SU-DHL-6 (cell line): ENCODE results near the gene ASB18.

Source experiments
- H2AFZ ChIP-seq: fragments of 200-600 bp; sonication (generic); 2 replicates; pipeline ENCODE4 v1.6.1; 2014; ENCODE audit warnings: low read depth, mild to moderate bottlenecking, moderate library complexity, mixed read lengths, antibody characterized with exemption, low read length; ENCODE audit not compliant: severe bottlenecking
- H3F3A ChIP-seq: fragments of 200-600 bp; shearing (Covaris generic); 2 replicates; pipeline ENCODE4 v1.6.0; 2016; ENCODE audit warnings: antibody characterized with exemption, mild to moderate bottlenecking; ENCODE audit not compliant: insufficient read depth
- H3K27ac ChIP-seq: fragments of 200-600 bp; sonication (generic); 2 replicates; pipeline ENCODE4 v1.5.1; 2016; ENCODE audit warnings: low read depth, mild to moderate bottlenecking, low read length, moderate library complexity, mixed read lengths
- H3K27me3 ChIP-seq: fragments of 200-600 bp; sonication (generic), shearing (Covaris generic); 2 replicates; pipeline ENCODE4 v1.6.0; 2014; ENCODE audit warnings: mild to moderate bottlenecking, low read length
- H3K36me3 ChIP-seq: fragments of 200-600 bp; sonication (generic); 2 replicates; pipeline ENCODE4 v1.6.1; 2014; ENCODE audit warnings: mild to moderate bottlenecking, low read length, mixed read lengths
- H3K4me2 ChIP-seq: fragments of 300-600, 200-600 bp; shearing (Covaris generic), sonication (generic); 2 replicates; pipeline ENCODE4 v1.6.0; 2014; ENCODE audit warnings: low read length, low read depth, mild to moderate bottlenecking; ENCODE audit not compliant: poor library complexity, severe bottlenecking
- H3K4me3 ChIP-seq: fragments of 200-600 bp; sonication (generic); 2 replicates; pipeline ENCODE4 v1.5.1; 2014; ENCODE audit warnings: antibody characterized with exemption, low read length, mild to moderate bottlenecking, mixed read lengths; ENCODE audit not compliant: insufficient read depth, poor library complexity, severe bottlenecking
- H3K79me2 ChIP-seq: fragments of 200-600 bp; sonication (generic); 2 replicates; pipeline ENCODE4 v1.6.1; 2014; ENCODE audit warnings: mild to moderate bottlenecking, low read length, moderate library complexity; ENCODE audit not compliant: insufficient read depth
- H3K9ac ChIP-seq: fragments of 200-600 bp; sonication (generic); 2 replicates; pipeline ENCODE4 v1.7.0; 2014; ENCODE audit warnings: mild to moderate bottlenecking, low read length
- H3K9me2 ChIP-seq: fragments of 200-600 bp; sonication (generic); replicated peaks from 2 replicates; pipeline ENCODE4 v1.6.1; 2014; ENCODE audit warnings: low read length; ENCODE audit not compliant: insufficient read depth
- H3K9me3 ChIP-seq: fragments of 200-600 bp; sonication (generic); 2 replicates; pipeline ENCODE4 v1.6.1; 2014; ENCODE audit warnings: low read length, mixed read lengths; ENCODE audit not compliant: insufficient read depth
- H4K20me1 ChIP-seq: fragments of 200-600 bp; sonication (generic); 2 replicates; pipeline ENCODE4 v1.6.1; 2014; ENCODE audit warnings: low read depth, mild to moderate bottlenecking, antibody characterized with exemption, low read length, moderate library complexity, mixed read lengths
- EZH2phosphoT487 ChIP-seq: fragments of 200-600 bp; sonication (generic), shearing (Covaris generic); conservative IDR thresholded peaks from 2 replicates; pipeline ENCODE4 v1.6.1; 2018; ENCODE audit warnings: mild to moderate bottlenecking, antibody characterized with exemption, low read length, moderate library complexity, mixed read lengths
- TF ChIP-seq, protein P1 (sequence below): fragments of 200-600 bp; sonication (generic); IDR thresholded peaks from one replicate; pipeline ENCODE4 v1.5.1; 2017; ENCODE audit warnings: antibody characterized with exemption, mild to moderate bottlenecking, low read length, moderate library complexity; ENCODE audit not compliant: insufficient read depth, poor library complexity, severe bottlenecking

ASB18 gene

DNA sequence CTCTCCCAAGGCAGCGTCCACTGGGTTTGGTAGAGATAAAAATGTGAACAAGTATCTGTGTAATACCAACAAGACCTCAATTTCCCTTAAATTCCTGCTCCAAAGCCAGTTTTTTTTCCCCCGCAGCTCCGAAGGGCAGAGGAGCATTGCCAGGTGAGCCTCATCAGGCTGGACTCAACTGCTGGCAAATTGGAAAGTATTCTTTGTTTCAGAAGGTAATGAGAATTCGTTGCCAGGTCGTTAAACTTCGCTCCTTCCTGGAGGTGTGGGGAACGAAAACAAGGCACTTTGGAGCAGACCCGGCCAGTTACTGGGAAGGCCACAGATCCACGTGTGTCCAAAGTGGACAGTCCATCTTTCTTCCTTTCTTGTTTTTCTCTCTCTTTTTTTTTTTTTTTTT lies 30.4 kb upstream of the ASB18 start:
- H2AFZ ChIP-seq = no peak overlapping the region

DNA sequence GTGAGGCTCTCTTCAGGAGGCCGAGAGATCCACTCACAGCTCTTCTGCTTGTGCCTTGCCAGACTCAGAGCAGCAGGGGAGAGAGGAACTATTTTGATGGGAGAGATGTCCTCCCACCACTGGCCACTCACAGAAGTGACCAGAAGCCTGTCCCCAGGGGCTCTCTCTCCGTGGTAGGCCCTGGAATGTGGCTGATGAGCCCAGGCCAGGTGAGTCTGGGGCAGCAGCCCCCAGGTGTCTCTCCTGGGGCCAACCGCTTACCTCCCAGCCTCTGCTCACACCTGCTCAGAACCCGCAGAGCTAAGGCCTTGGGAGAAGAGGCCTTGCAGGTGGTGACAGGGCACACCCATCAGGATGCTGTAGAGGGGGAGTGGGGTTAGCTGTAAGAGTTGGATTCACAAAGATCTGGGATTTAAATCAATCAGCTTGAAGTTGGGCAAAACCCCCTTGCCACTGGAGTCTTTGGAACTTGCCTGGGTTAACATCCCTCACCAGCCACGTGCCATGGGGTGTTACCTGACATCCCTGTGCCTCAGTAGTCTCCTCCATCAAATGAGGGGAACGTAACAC lies 29.1 kb upstream of the ASB18 start:
- Histone ChIP-seq H3K4me2 (no peak overlapping the region), H3K79me2 (no peaks in the 10 kb centered on the region), H3K9me2 (no peaks in the 10 kb centered on the region), H3K4me3 (no peak overlapping the region), H3K9me3 (no peaks in the 10 kb centered on the region), H3K9ac (no peak overlapping the region), H3K36me3 (no peaks in the 10 kb centered on the region), H3K27me3 (no peaks in the 10 kb centered on the region), H3K27ac (no peak overlapping the region), H2AFZ (no peak overlapping the region), H4K20me1 (no peaks in the 10 kb centered on the region), H3F3A (no peaks in the 10 kb centered on the region)
- no peak for TF ChIP-seq EZH2phosphoT487
- TF ChIP-seq, protein P1, sequence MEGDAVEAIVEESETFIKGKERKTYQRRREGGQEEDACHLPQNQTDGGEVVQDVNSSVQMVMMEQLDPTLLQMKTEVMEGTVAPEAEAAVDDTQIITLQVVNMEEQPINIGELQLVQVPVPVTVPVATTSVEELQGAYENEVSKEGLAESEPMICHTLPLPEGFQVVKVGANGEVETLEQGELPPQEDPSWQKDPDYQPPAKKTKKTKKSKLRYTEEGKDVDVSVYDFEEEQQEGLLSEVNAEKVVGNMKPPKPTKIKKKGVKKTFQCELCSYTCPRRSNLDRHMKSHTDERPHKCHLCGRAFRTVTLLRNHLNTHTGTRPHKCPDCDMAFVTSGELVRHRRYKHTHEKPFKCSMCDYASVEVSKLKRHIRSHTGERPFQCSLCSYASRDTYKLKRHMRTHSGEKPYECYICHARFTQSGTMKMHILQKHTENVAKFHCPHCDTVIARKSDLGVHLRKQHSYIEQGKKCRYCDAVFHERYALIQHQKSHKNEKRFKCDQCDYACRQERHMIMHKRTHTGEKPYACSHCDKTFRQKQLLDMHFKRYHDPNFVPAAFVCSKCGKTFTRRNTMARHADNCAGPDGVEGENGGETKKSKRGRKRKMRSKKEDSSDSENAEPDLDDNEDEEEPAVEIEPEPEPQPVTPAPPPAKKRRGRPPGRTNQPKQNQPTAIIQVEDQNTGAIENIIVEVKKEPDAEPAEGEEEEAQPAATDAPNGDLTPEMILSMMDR = no peak

More for the DNA sequence above, 30.4 kb upstream of the ASB18 start:
- H3K9ac ChIP-seq = no peak overlapping the region
- H3K27me3 ChIP-seq = no peaks in the 10 kb centered on the region
- no peaks in the 10 kb centered on the region for H4K20me1 ChIP-seq
- H3K4me2 ChIP-seq = no peak overlapping the region
- H3K27ac ChIP-seq = no peak overlapping the region
- no peaks in the 10 kb centered on the region for H3K36me3 ChIP-seq
- TF ChIP-seq, protein P1 = no peak
- no peak for TF ChIP-seq EZH2phosphoT487
- H3K9me3 ChIP-seq = no peaks in the 10 kb centered on the region
- no peaks in the 10 kb centered on the region for H3F3A ChIP-seq
- no peak overlapping the region for H3K4me3 ChIP-seq
- H3K79me2 ChIP-seq = no peaks in the 10 kb centered on the region
- H3K9me2 ChIP-seq = no peaks in the 10 kb centered on the region

DNA sequence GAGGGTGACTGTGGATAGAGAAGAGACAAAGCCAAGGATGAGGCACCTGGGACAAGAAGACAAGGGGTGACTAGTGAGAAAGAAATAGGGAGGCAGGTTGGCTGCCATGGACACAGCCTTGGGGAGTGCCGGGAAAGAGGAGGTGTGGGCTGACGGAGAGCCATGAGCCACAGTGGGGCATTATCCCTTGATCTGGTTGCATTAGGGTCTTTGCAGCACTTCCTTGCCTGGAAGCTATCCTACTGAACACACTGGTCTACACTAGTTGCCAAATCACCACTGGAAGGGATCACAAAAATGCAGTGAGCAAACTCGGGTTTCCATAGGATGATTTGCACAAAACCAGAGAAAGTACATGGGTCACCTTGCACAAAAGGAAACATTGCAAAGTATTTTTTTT lies 27.7 kb upstream of the ASB18 start:
- no peak overlapping the region for H3K9ac ChIP-seq
- no peaks in the 10 kb centered on the region for H3K9me3 ChIP-seq
- no peaks in the 10 kb centered on the region for H3K9me2 ChIP-seq
- H3F3A ChIP-seq = no peaks in the 10 kb centered on the region
- no peak overlapping the region for H3K27ac ChIP-seq
- TF ChIP-seq, protein P1 = no peak
- no peak for TF ChIP-seq EZH2phosphoT487
- no peaks in the 10 kb centered on the region for H3K79me2 ChIP-seq
- no peaks in the 10 kb centered on the region for H3K27me3 ChIP-seq
- H3K4me2 ChIP-seq = no peak overlapping the region
- H4K20me1 ChIP-seq = no peaks in the 10 kb centered on the region
- H2AFZ ChIP-seq = no peak overlapping the region
- H3K4me3 ChIP-seq = no peak overlapping the region
- H3K36me3 ChIP-seq = no peaks in the 10 kb centered on the region

DNA sequence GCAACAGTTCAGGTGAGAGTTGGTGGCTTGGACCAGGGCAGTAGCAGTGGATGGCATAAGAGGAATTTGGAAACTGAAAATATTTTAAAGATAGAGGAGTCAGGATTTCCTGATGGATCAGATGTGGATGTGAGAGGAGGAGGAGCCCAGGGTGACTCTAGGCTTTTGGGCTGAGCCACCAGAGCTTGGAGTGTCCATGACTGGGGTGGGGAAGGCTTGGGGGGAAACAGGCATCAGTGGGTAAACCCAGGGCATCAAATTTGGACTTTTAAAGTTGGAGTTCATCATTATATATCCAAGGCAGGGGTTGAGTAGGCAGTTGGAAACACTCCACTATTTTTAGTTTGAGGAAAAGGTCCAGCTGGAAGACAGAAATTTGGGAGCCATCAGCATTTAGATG lies 27.3 kb upstream of the ASB18 start:
- H2AFZ ChIP-seq = no peak overlapping the region
- no peak overlapping the region for H3K4me3 ChIP-seq
- H4K20me1 ChIP-seq = no peaks in the 10 kb centered on the region
- H3K4me2 ChIP-seq = no peak overlapping the region
- H3K27ac ChIP-seq = no peak overlapping the region
- H3K9me2 ChIP-seq = no peaks in the 10 kb centered on the region
- no peak overlapping the region for H3K9ac ChIP-seq
- H3K79me2 ChIP-seq = no peaks in the 10 kb centered on the region
- H3K9me3 ChIP-seq = no peaks in the 10 kb centered on the region
- H3K36me3 ChIP-seq = no peaks in the 10 kb centered on the region
- TF ChIP-seq EZH2phosphoT487 = no peak
- TF ChIP-seq, protein P1 = no peak
- no peaks in the 10 kb centered on the region for H3F3A ChIP-seq
- H3K27me3 ChIP-seq = no peaks in the 10 kb centered on the region
